ENCODE results near the gene TUBGCP2. TPM values are rescaled to one million over a fixed set of nuclear protein-coding genes. Genes with fewer than 3 reads are reported as not detected.

The TUBGCP2 gene
- total and polyA plus RNA-seq, 7 donors: 20.3 to 53.2 (median 33.8) TPM

- Histone ChIP-seq H3K4me1 (no peaks in the 10 kb centered on the region), H3K27ac (no peak overlapping the region), H3K4me3 (no peak overlapping the region), H3K9me3 (no peaks in the 10 kb centered on the region), H3K36me3 (ENCODE audit: insufficient read depth in 1 of 2, low read depth in 1 of 2) (peaks cover 4 to 77% of the 10 kb centered on the region in 2 donors), H3K27me3 (ENCODE audit: insufficient read depth in 3 of 3, low read length in 2 of 3) (peaks cover 0 to 12% (median 3%) of the 10 kb centered on the region in 3 donors)
- DNase-seq (no peak), ATAC-seq (no peak)
- no peak for TF ChIP-seq CTCF (IDR thresholded peaks at IDR 0.05)
- 87 to 90% (median 89%) methylated on average over 13 to 15 of the region's 15 CpGs for WGBS, 3 donors
- intact Hi-C loops (cut with DNase I): no loop called here
Observed at GRCh38 chr10:133281084-133281483, 27.6 kb downstream of the TUBGCP2 start.

GRCh38 chr10:133280391-133281059 is 28.1 kb downstream of the TUBGCP2 start:
- 84 to 86% (median 85%) methylated on average over 8 to 10 of the region's 10 CpGs for WGBS, 3 donors
- intact Hi-C loops (cut with DNase I): no loop called here
- Histone ChIP-seq H3K4me1 (no peaks in the 10 kb centered on the region), H3K36me3 (ENCODE audit: insufficient read depth in 1 of 2, low read depth in 1 of 2) (peaks cover 4 to 71% of the 10 kb centered on the region in 2 donors), H3K9me3 (no peaks in the 10 kb centered on the region), H3K4me3 (no peak overlapping the region), H3K27ac (no peak overlapping the region), H3K27me3 (ENCODE audit: insufficient read depth in 3 of 3, low read length in 2 of 3) (peaks cover 0 to 18% (median 7%) of the 10 kb centered on the region in 3 donors)
- ATAC-seq (no peak), DNase-seq (no peak)
- TF ChIP-seq CTCF (IDR thresholded peaks at IDR 0.05): no peak

DNA sequence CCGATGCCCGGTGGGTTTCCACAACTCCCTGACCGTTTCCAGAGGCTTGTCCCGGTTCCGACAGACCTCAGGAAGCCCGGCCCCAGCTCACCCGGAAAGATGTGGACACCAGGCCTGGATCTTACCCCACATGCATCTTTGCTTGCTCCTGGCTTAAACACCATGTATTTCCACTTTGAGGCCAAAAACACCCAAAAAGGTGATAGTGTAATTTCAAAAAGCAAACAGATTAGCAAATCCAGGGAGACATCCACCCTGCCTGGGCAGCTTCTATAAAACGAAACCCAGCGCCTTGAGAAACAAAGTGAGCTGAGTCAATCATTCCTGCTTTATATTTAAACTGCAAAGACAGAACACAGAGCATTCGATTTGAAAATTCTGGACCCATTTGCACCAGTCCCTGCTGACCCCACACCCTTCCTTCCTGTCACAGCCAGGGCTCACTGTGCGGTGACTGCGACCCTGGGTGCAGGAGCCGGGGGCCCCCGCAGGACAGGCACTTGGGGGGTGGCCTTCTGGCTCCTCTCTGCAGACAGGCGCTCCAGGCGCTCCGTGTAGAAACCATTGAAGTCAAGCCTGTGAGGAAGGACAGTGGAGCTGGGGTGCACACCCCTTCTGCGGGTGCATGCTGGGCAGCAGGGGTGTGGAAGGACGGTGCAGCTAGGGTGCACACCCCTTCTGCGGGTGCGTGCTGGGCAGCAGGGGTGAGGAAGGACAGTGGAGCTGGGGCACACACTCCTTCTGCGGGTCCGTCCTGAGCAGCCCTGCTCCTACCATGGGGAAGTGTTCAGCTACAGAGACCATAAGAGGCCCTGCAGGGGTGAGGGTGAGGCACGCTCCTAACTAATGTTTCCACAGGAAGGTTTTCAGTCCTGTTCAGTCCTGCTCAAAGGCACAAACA is 29.1 kb downstream of the TUBGCP2 start:
- H3K27ac ChIP-seq: no peak overlapping the region
- no peak overlapping the region for H3K4me3 ChIP-seq
- intact Hi-C loops (cut with DNase I): no loop called here
- DNase-seq (no peak), ATAC-seq (no peak)
- 85 to 88% (median 86%) methylated on average over 23 to 24 of the region's 24 CpGs for WGBS, 3 donors
- peaks cover 0 to 27% (median 7%) of the 10 kb centered on the region in 3 donors for H3K27me3 ChIP-seq (ENCODE audit: insufficient read depth in 3 of 3, low read length in 2 of 3)
- H3K9me3 ChIP-seq: no peaks in the 10 kb centered on the region
- peaks cover 4 to 62% of the 10 kb centered on the region in 2 donors for H3K36me3 ChIP-seq (ENCODE audit: insufficient read depth in 1 of 2, low read depth in 1 of 2)
- no peak for TF ChIP-seq CTCF (IDR thresholded peaks at IDR 0.05)
- no peaks in the 10 kb centered on the region for H3K4me1 ChIP-seq

GRCh38 chr10:133278577-133279265 is 30.0 kb downstream of the TUBGCP2 start:
- Histone ChIP-seq H3K27ac (no peak overlapping the region), H3K36me3 (ENCODE audit: insufficient read depth in 1 of 2, low read depth in 1 of 2) (peaks cover 4 to 53% of the 10 kb centered on the region in 2 donors), H3K4me3 (no peak overlapping the region), H3K9me3 (no peaks in the 10 kb centered on the region), H3K27me3 (ENCODE audit: insufficient read depth in 3 of 3, low read length in 2 of 3) (peaks cover 0 to 29% (median 7%) of the 10 kb centered on the region in 3 donors), H3K4me1 (no peaks in the 10 kb centered on the region)
- ATAC-seq (peak in 3 of 4 donors; percentile 13 to 18 (median 13)), DNase-seq (peak in 1 of 2 donors; percentile 74)
- no peak for TF ChIP-seq CTCF (IDR thresholded peaks at IDR 0.05)
- intact Hi-C loops (cut with DNase I): no loop called here
- WGBS, 3 donors: 76 to 81% (median 80%) methylated on average over 19 of the region's 19 CpGs

All from psoas muscle (tissue), 8 donors.